Karpas-422 (cell line): ENCODE data around the gene SERPINE2. TPM values are rescaled to one million over a fixed set of nuclear protein-coding genes. Genes with fewer than 3 reads are reported as not detected.
"Not testable (repeated sequence)": the region's sequence is repeated elsewhere in the genome, so short reads cannot be mapped to it uniquely, and the experiment has no call there.

Experiments
- DNase-seq: peaks from one replicate; pipeline ENCODE4 v3.0.0-alpha.2; 2015
- H2AFZ ChIP-seq: fragments of 200-600 bp; sonication (generic); 2 replicates; pipeline ENCODE4 v1.6.1; 2014; ENCODE audit warnings: antibody characterized with exemption, low read length, mixed read lengths
- H3K27ac ChIP-seq: fragments of 200-600 bp; sonication (generic); 2 replicates; pipeline ENCODE4 v1.5.1; 2014; ENCODE audit warnings: mild to moderate bottlenecking, low read length, moderate library complexity
- H3K27me3 ChIP-seq: fragments of 200-600 bp; sonication (generic); 2 replicates; pipeline ENCODE4 v1.6.1; 2014; ENCODE audit warnings: low read length, mixed read lengths
- H3K36me3 ChIP-seq: fragments of 200-600 bp; sonication (generic); 2 replicates; pipeline ENCODE4 v1.6.1; 2014; ENCODE audit warnings: low read length, mixed read lengths; ENCODE audit not compliant: insufficient read depth
- H3K4me1 ChIP-seq: fragments of 200-600 bp; sonication (generic); 2 replicates; pipeline ENCODE4 v1.6.1; 2014; ENCODE audit warnings: mild to moderate bottlenecking, low read length, mixed read lengths
- H3K4me2 ChIP-seq: fragments of 200-600 bp; sonication (generic); 2 replicates; pipeline ENCODE4 v1.6.1; 2014; ENCODE audit warnings: low read length, low read depth, mild to moderate bottlenecking; ENCODE audit not compliant: poor library complexity, severe bottlenecking
- H3K4me3 ChIP-seq: fragments of 200-600 bp; sonication (generic); 2 replicates; pipeline ENCODE4 v1.5.1; 2014; ENCODE audit warnings: mild to moderate bottlenecking, antibody characterized with exemption, low read length, mixed read lengths
- H3K79me2 ChIP-seq: fragments of 200-600 bp; sonication (generic); 2 replicates; pipeline ENCODE4 v1.6.1; 2014; ENCODE audit warnings: mild to moderate bottlenecking, low read length, mixed read lengths
- H3K9ac ChIP-seq: fragments of 200-600 bp; sonication (generic); 2 replicates; pipeline ENCODE4 v1.6.0; 2014; ENCODE audit warnings: low read length
- H3K9me2 ChIP-seq: fragments of 200-600 bp; sonication (generic), shearing (Covaris generic); replicated peaks from 2 replicates; pipeline ENCODE4 v1.6.0; 2014; ENCODE audit warnings: mild to moderate bottlenecking, low read length, moderate library complexity; ENCODE audit not compliant: insufficient read depth
- H3K9me3 ChIP-seq: fragments of 300-700, 200-600 bp; sonication (generic); 2 replicates; pipeline ENCODE4 v1.6.1; 2014; ENCODE audit warnings: low read length, mixed read lengths
- H4K20me1 ChIP-seq: fragments of 200-600 bp; sonication (generic); 2 replicates; pipeline ENCODE4 v1.6.1; 2014; ENCODE audit warnings: mild to moderate bottlenecking, antibody characterized with exemption, low read length, low read depth; ENCODE audit not compliant: insufficient read depth
- total RNA-seq: library from RNA; depleted of rRNA; stranded (reverse); fragments of >200 nt; shearing (Covaris generic); gene quantifications from 2 replicates; pipeline ENCODE4 v1.2.3, GENCODE V29; 2014; ENCODE audit warnings: low replicate concordance

SERPINE2 gene
- total RNA-seq, 1 experiment from 2014 or later, result 14.5 TPM

DNA sequence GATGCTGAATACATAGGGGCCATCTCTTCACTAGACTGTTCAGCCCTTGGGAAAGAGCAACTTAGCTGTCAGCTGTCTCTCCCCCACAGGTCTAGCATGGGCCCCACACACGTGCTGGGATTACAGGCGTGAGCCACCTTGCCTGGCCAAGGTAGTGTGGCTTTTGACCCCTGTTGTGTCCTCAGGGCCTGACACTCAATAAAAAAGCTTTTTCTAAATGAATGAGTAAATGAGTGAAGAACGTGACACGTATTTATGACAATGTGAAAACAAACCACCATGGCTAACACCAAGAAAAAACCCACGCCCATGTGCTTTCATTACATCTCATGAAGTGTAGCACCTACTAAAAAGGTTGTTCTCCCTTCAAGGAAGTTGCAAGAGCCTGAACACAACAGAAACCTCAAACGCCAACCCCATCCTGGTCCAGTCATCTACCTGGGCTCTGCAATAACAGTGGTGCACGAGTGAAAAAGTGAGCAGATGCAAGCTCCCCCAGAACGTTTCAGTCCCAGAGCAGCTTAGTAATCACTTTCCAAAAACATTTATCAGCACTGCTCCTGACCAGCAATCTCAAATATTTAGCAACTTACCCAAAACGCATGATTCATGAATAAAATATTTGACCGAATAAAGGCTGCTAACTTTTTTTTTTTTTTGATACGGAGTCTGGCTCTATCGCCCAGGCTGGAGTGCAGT lies 97.4 kb downstream of the SERPINE2 start:
- peaks cover 15% of the 10 kb centered on the region for H3K4me1 ChIP-seq

DNA sequence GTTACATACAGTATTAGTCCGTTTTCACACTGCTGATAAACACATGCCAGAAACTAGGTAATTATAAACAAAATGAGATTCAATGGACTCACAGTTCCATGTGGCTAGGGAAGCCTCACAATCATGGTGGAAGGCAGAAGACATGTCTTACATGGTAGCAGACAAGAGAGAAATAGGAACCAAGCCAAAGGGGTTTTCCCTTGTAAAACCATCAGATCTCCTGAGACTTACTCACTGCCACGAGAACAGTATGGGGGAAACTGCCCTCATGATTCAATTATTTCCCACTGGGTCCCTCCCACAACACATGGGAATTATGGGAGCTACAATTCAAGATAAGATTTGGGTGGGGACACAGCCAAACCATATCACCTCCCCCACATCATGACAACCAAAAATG lies 99.6 kb downstream of the SERPINE2 start:
- not testable (repeated sequence) for H3K27ac ChIP-seq, H3K36me3 ChIP-seq, H3K9me3 ChIP-seq, H3K4me2 ChIP-seq, H3K9me2 ChIP-seq, H3K4me1 ChIP-seq, H3K27me3 ChIP-seq, DNase-seq, H3K4me3 ChIP-seq, H3K9ac ChIP-seq, H3K79me2 ChIP-seq, H2AFZ ChIP-seq
- peaks cover 13% of the 10 kb centered on the region; the same call in 1 of the 2 replicates for H4K20me1 ChIP-seq

More for the DNA sequence above, 97.4 kb downstream of the SERPINE2 start:
- Histone ChIP-seq H3K9ac (no peak overlapping the region), H2AFZ (no peak overlapping the region), H3K36me3 (no peaks in the 10 kb centered on the region), H3K4me2 (no peak overlapping the region), H3K9me3 (no peaks in the 10 kb centered on the region), H4K20me1 (0 out of 2 replicates have a peak, but pooled peaks cover 4% of the 10 kb centered on the region), H3K9me2 (no peaks in the 10 kb centered on the region), H3K79me2 (no peaks in the 10 kb centered on the region), H3K4me3 (no peak overlapping the region), H3K27ac (no peak overlapping the region), H3K27me3 (no peaks in the 10 kb centered on the region)
- DNase-seq, result no peak

DNA sequence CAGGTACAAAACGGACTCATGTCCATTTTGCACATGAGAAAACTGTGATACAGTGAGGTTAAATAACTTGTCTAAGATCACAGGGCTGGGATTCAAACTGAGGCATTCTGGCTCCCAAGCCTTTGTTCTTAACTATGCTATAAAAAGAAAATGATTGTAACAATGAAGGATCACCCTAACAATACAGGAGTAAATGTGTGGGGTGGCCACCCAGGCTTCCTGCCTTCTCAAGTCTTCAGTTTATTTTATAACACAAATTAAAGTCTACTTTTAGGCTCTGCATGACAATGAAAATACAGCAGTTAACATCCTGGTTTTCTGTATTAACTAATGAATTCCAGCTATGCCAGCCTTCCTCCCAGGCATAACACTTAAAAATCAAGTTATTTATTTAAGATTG lies 101.6 kb downstream of the SERPINE2 start:
- DNase-seq, result no peak
- H4K20me1 ChIP-seq, result peaks cover 13% of the 10 kb centered on the region; the same call in 1 of the 2 replicates
- no peak overlapping the region for H3K27ac ChIP-seq
- no peaks in the 10 kb centered on the region for H3K4me1 ChIP-seq
- no peaks in the 10 kb centered on the region for H3K36me3 ChIP-seq
- H3K27me3 ChIP-seq, result no peaks in the 10 kb centered on the region
- H3K4me3 ChIP-seq, result no peak overlapping the region
- H3K9me3 ChIP-seq, result no peaks in the 10 kb centered on the region
- H3K4me2 ChIP-seq, result no peak overlapping the region
- no peaks in the 10 kb centered on the region for H3K79me2 ChIP-seq
- no peaks in the 10 kb centered on the region for H3K9me2 ChIP-seq
- H3K9ac ChIP-seq, result no peak overlapping the region
- no peak overlapping the region for H2AFZ ChIP-seq

DNA sequence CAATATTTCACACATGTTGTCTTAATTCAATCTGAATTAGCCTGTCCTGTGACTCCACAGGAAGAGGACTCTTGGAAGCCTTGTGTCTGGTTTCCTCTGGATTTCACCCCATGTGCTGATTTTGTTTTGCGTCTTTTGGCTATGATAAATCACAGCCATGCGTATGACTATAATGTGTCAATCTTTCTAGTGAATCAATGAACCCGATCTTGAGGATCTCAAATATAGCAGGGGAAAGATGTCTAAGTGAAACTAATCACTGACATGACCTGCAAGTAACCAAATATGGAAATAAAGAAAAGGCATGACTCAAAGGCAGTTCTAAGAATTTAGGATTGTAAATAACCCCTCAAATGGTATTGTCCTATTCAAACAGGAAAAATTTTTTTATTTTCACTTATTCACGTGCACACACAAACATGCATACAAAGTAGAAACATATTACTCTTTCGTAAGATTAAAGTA lies 102.2 kb downstream of the SERPINE2 start:
- H3K9me3 ChIP-seq, result no peaks in the 10 kb centered on the region
- no peaks in the 10 kb centered on the region for H3K79me2 ChIP-seq
- no peak overlapping the region for H2AFZ ChIP-seq
- H3K27me3 ChIP-seq, result no peaks in the 10 kb centered on the region
- no peaks in the 10 kb centered on the region for H3K36me3 ChIP-seq
- H3K9ac ChIP-seq, result no peak overlapping the region
- no peak overlapping the region for H3K4me2 ChIP-seq
- no peaks in the 10 kb centered on the region for H3K9me2 ChIP-seq
- peaks cover 13% of the 10 kb centered on the region; the same call in 1 of the 2 replicates for H4K20me1 ChIP-seq
- no peaks in the 10 kb centered on the region for H3K4me1 ChIP-seq
- H3K4me3 ChIP-seq, result no peak overlapping the region
- DNase-seq, result no peak
- H3K27ac ChIP-seq, result no peak overlapping the region

- Histone ChIP-seq H3K4me3 (no peak overlapping the region), H3K9me2 (no peaks in the 10 kb centered on the region), H3K4me1 (no peaks in the 10 kb centered on the region), H3K9ac (no peak overlapping the region), H3K36me3 (no peaks in the 10 kb centered on the region), H3K27me3 (no peaks in the 10 kb centered on the region), H3K27ac (no peak overlapping the region), H4K20me1 (peaks cover 13% of the 10 kb centered on the region; the same call in 1 of the 2 replicates), H3K9me3 (no peaks in the 10 kb centered on the region), H3K4me2 (no peak overlapping the region), H2AFZ (no peak overlapping the region), H3K79me2 (no peaks in the 10 kb centered on the region)
- no peak for DNase-seq
These were observed 103.5 kb downstream of the SERPINE2 start for GRCh38 chr2:223935459-223936125.

GRCh38 chr2:223934870-223935269 lies 104.2 kb downstream of the SERPINE2 start:
- no peaks in the 10 kb centered on the region for H3K4me1 ChIP-seq

GRCh38 chr2:223932816-223933800 lies 106.0 kb downstream of the SERPINE2 start:
- no peak overlapping the region for H3K27ac ChIP-seq
- no peaks in the 10 kb centered on the region for H3K79me2 ChIP-seq
- H3K9ac ChIP-seq, result no peak overlapping the region
- H3K36me3 ChIP-seq, result no peaks in the 10 kb centered on the region
- H3K4me1 ChIP-seq, result no peaks in the 10 kb centered on the region
- H3K4me2 ChIP-seq, result no peak overlapping the region
- H3K9me2 ChIP-seq, result no peaks in the 10 kb centered on the region
- H3K9me3 ChIP-seq, result no peaks in the 10 kb centered on the region
- H4K20me1 ChIP-seq, result peaks cover 17% of the 10 kb centered on the region
- no peak overlapping the region for H2AFZ ChIP-seq
- H3K27me3 ChIP-seq, result no peaks in the 10 kb centered on the region
- H3K4me3 ChIP-seq, result no peak overlapping the region
- no peak for DNase-seq

More at GRCh38 chr2:223934870-223935269, 104.2 kb downstream of the SERPINE2 start:
- Histone ChIP-seq H3K9me2 (no peaks in the 10 kb centered on the region), H3K9me3 (no peaks in the 10 kb centered on the region), H3K79me2 (no peaks in the 10 kb centered on the region), H3K27me3 (no peaks in the 10 kb centered on the region), H4K20me1 (peaks cover 13% of the 10 kb centered on the region; the same call in 1 of the 2 replicates), H2AFZ (no peak overlapping the region), H3K4me2 (no peak overlapping the region), H3K36me3 (no peaks in the 10 kb centered on the region), H3K4me3 (no peak overlapping the region), H3K9ac (no peak overlapping the region), H3K27ac (no peak overlapping the region)
- no peak for DNase-seq
